Type B pancreatic cell (in vitro differentiated cells): ENCODE measurements around the gene BORA. TPM values are rescaled to one million over a fixed set of nuclear protein-coding genes. Genes with fewer than 3 reads are reported as not detected.

Experiments used
- DNase-seq: peaks from one replicate; pipeline ENCODE4 v3.0.0; 2021; ENCODE audit warnings: mixed read lengths; ENCODE audit not compliant: unreplicated experiment; ENCODE audit errors: extremely low spot score
- H3K27ac Mint-ChIP-seq: 2 replicates; pipeline ENCODE4 v1.8.0; 2021; ENCODE audit warnings: mild to moderate bottlenecking, mixed read lengths
- H3K27me3 Mint-ChIP-seq: 2 replicates; pipeline ENCODE4 v1.8.0; 2021; ENCODE audit warnings: mixed read lengths
- H3K36me3 Mint-ChIP-seq: 2 replicates; pipeline ENCODE4 v1.8.0; 2021; ENCODE audit warnings: mixed read lengths
- H3K4me1 Mint-ChIP-seq: one replicate; pipeline ENCODE4 v1.8.0; 2021; ENCODE audit warnings: mixed read lengths; ENCODE audit not compliant: unreplicated experiment
- H3K4me3 Mint-ChIP-seq: 2 replicates; pipeline ENCODE4 v1.8.0; 2021; ENCODE audit warnings: mild to moderate bottlenecking, mixed read lengths
- H3K9me3 Mint-ChIP-seq: 2 replicates; pipeline ENCODE4 v1.8.0; 2021; ENCODE audit warnings: mixed read lengths
- long read RNA-seq: library from polyadenylated mRNA; unstranded; transcript quantifications from one replicate; pipeline ENCODE4 v2.0.0, GENCODE V29; 2020
- total RNA-seq: library from RNA; stranded (reverse); gene quantifications from 2 replicates; pipeline ENCODE4 v1.2.1, GENCODE V29; 2021; ENCODE audit warnings: low replicate concordance
- TF ChIP-seq, protein P1 (sequence below): fragments of 200-600 bp; sonication (generic); conservative IDR thresholded peaks from 2 replicates; pipeline ENCODE4 v1.5.0; 2021; ENCODE audit warnings: antibody characterized with exemption, mild to moderate bottlenecking

BORA gene
- 10.7 and 14.6 TPM in 2 replicates for total RNA-seq
- long read RNA-seq, transcript BORA-203 (12 exons, 2,936 nt) = major isoform, 20 of 50 reads
- long read RNA-seq, transcript BORA-202 (11 exons, 1,673 nt) = minor isoform, 5 of 50 reads
- long read RNA-seq, partial matches to known transcripts = 4 of 50 reads
- long read RNA-seq, other reads (novel, unspliced or antisense) = 21 of 50 reads

DNA sequence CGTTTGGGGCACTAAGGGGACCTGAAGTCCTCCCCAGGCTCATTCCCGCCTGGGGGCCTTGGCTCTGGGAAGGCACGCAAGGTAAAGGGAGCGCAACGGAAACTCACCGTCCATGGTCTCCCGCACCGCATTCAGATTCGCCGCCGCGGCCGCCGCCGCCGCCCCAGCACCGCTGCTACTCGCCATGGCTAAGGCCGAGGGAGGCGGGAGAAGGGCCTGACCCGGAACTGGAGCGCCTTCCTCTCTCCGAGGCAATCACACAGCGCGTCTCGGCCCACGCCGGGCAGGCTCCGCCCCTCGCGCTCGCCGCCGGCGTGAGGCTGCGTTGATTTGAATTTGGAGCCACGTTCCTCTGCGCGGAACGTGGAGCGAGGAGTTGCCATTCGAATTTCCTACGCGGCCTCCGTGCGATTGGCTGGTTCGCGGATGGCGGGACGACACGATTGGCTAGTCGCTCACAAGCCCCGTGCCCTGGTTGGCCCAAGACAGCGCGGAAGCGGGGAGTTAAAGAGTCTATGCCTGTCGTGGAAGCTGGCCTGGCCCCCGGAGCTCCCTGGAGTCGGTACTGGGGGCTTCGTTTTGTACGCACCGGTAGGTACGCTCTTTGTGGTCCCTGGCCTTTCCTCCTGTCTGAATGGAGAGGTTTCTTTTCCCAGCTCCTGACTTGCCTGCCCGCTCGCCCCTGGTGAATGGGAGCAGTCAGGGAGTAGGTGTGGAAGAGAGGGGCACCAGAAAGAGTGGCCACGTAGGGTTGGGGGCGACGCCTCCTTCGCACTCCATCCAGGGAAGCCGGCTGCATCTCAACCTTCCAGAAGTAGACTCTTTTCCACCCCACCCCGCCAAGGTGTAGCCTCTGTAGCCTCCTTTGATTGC, at the start of gene BORA, which contains the start of gene MZT1:
TSS of gene BORA (plus strand) at position 507 of the 873 bp plus-strand sequence. CDS start 1,018 bp downstream, outside the sequence.
TSS of gene MZT1 (minus strand) at position 213 of the 873 bp plus-strand sequence. CDS start at position 186, 27 bp downstream.
- H3K27ac Mint-ChIP-seq = peak within 1 kb of the TSS; percentile 87
- H3K4me1 Mint-ChIP-seq = peaks cover 16% of the 10 kb centered on the region
- no peaks in the 10 kb centered on the region for H3K27me3 Mint-ChIP-seq
- H3K9me3 Mint-ChIP-seq = no peaks in the 10 kb centered on the region
- peak; percentile 95 for DNase-seq
- H3K36me3 Mint-ChIP-seq = peaks cover 34% of the 10 kb centered on the region
- TF ChIP-seq, protein P1, sequence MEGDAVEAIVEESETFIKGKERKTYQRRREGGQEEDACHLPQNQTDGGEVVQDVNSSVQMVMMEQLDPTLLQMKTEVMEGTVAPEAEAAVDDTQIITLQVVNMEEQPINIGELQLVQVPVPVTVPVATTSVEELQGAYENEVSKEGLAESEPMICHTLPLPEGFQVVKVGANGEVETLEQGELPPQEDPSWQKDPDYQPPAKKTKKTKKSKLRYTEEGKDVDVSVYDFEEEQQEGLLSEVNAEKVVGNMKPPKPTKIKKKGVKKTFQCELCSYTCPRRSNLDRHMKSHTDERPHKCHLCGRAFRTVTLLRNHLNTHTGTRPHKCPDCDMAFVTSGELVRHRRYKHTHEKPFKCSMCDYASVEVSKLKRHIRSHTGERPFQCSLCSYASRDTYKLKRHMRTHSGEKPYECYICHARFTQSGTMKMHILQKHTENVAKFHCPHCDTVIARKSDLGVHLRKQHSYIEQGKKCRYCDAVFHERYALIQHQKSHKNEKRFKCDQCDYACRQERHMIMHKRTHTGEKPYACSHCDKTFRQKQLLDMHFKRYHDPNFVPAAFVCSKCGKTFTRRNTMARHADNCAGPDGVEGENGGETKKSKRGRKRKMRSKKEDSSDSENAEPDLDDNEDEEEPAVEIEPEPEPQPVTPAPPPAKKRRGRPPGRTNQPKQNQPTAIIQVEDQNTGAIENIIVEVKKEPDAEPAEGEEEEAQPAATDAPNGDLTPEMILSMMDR = no peak
- peak within 1 kb of the TSS; percentile 98 for H3K4me3 Mint-ChIP-seq

DNA sequence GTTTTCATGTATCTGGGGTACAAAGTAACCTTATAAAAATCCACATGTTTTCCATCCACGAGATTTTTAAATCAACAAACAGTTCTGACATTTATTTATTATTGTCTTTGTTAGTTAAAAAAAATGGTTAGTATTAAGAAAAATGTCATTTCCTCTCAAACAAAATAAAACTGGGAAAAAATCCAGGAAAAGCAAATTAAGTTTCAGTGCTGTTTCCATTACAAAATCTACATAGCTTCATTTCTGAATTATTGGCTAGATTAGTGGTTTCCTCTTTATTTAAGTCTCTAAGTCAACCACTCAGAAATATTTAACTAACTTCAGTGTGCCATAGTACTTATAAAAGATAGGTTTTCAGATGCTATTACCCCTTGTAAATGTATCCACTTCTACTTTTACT, 49.4 kb upstream of the BORA start:
- H3K9me3 Mint-ChIP-seq = peaks cover 10% of the 10 kb centered on the region
- H3K27ac Mint-ChIP-seq = no peak overlapping the region
- no peaks in the 10 kb centered on the region for H3K27me3 Mint-ChIP-seq
- TF ChIP-seq, protein P1 = no peak
- no peak for DNase-seq
- no peak overlapping the region for H3K4me3 Mint-ChIP-seq
- no peaks in the 10 kb centered on the region for H3K36me3 Mint-ChIP-seq
- no peaks in the 10 kb centered on the region for H3K4me1 Mint-ChIP-seq

DNA sequence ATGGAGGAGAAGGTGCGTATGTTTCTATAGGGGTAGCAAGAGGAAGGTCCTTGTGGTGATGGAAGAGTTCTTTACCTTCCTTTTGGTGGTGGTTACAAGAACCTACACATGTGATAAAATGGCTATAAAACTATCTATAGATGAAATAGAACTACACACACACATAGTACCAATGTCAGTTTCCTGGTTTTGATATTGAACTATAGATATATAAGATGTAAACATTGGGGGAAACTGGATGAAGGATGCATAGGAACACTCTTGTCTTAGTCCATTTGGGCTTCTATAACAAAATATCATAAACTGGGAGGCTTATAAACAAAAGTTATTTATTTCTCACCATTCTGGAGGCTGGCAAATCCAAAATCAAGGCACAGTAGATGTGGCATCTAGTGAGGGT, 47.4 kb upstream of the BORA start:
- Mint-ChIP-seq H3K36me3 (no peaks in the 10 kb centered on the region), H3K27me3 (no peaks in the 10 kb centered on the region), H3K9me3 (peaks cover 6% of the 10 kb centered on the region), H3K4me3 (no peak overlapping the region), H3K4me1 (no peaks in the 10 kb centered on the region), H3K27ac (no peak overlapping the region)
- no peak for DNase-seq
- TF ChIP-seq, protein P1 = no peak

DNA sequence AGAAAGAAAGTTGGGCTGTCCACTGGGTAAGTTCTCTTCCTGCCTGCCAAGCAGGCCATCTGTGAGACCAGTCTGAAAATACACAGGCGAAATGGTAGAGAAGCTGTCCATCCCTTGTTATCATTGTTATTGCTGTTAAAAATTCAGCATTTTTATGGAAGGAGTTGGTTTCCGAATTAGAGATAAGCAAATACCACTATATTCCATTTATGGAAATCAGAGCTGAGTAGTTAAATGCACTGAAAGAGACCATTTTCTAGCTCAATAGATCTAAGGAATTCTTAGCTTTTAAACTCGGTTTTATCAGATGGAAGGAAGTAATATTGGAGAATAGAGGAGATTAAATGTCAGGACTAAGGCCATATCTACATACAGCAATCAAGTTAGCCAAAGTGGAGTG, 41.0 kb upstream of the BORA start:
- Mint-ChIP-seq H3K4me1 (no peaks in the 10 kb centered on the region), H3K4me3 (no peak overlapping the region), H3K27me3 (no peaks in the 10 kb centered on the region), H3K36me3 (no peaks in the 10 kb centered on the region), H3K27ac (no peak overlapping the region), H3K9me3 (peaks cover 14% of the 10 kb centered on the region)
- TF ChIP-seq, protein P1 = no peak
- DNase-seq = no peak

DNA sequence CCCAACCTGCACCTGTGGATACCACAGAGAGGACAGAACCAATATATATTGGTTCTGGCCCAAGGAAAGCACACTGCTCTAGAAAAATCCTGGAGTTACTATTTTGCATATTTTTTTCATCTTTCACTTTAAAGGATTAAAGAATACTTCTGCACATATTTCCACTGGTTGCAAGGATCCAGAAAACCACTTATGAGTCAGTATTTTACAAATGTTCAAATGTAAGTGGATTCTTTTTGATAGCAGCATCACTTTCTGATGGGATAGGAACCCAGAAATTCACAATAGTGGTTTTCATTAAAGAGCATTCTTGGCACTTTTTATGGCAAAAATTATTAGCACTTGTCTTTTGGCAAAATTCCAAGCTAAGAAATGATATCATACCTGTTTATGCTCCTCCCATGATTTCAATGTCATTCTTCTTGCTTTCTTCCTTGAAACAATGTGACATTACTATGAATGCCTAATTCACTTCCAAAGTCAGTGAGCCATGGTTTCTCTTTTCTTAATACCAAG, 38.5 kb upstream of the BORA start:
- Mint-ChIP-seq H3K9me3 (peaks cover 14% of the 10 kb centered on the region), H3K36me3 (peaks cover 4% of the 10 kb centered on the region), H3K27me3 (no peaks in the 10 kb centered on the region), H3K4me1 (no peaks in the 10 kb centered on the region), H3K27ac (no peak overlapping the region), H3K4me3 (no peak overlapping the region)
- TF ChIP-seq, protein P1 = no peak
- DNase-seq = no peak
